HG03432 (cell line): ENCODE data around the gene LARGE1.

Experiments used
- ATAC-seq: cut with Tn5 transposase; IDR thresholded peaks from one replicate; pipeline ENCODE4 v1.9.1; 2021; ENCODE audit warnings: mild to moderate bottlenecking, moderate library complexity; ENCODE audit not compliant: unreplicated experiment

LARGE1 gene

GRCh38 chr22:33739516-33739915 lies 180.8 kb downstream of the LARGE1 start:
- ATAC-seq = no peak

GRCh38 chr22:33737662-33738061 lies 182.6 kb downstream of the LARGE1 start:
- ATAC-seq = no peak

- no peak for ATAC-seq
These were observed 184.3 kb downstream of the LARGE1 start for GRCh38 chr22:33735978-33736377.

- no peak for ATAC-seq
These were observed 191.4 kb downstream of the LARGE1 start for GRCh38 chr22:33728847-33729246.

- no peak for ATAC-seq
These were observed 194.0 kb downstream of the LARGE1 start for GRCh38 chr22:33726294-33726734.

- ATAC-seq = no peak
These were observed 196.4 kb downstream of the LARGE1 start for GRCh38 chr22:33723915-33724314.

- no peak for ATAC-seq
These were observed 197.5 kb downstream of the LARGE1 start for GRCh38 chr22:33722816-33723215.

- ATAC-seq = no peak
These were observed 200.0 kb downstream of the LARGE1 start for GRCh38 chr22:33720166-33720878.

- ATAC-seq = no peak
These were observed 202.4 kb downstream of the LARGE1 start for GRCh38 chr22:33717694-33718396.

- no peak for ATAC-seq
These were observed 204.9 kb downstream of the LARGE1 start for GRCh38 chr22:33715237-33715985.

GRCh38 chr22:33710326-33710725 lies 209.9 kb downstream of the LARGE1 start:
- no peak for ATAC-seq

- no peak for ATAC-seq
These were observed 212.7 kb downstream of the LARGE1 start for GRCh38 chr22:33707581-33707980.

GRCh38 chr22:33706100-33706499 lies 214.2 kb downstream of the LARGE1 start:
- ATAC-seq = no peak

- ATAC-seq = no peak
These were observed 221.1 kb downstream of the LARGE1 start for GRCh38 chr22:33699176-33699575.

- no peak for ATAC-seq
These were observed 222.6 kb downstream of the LARGE1 start for GRCh38 chr22:33697640-33698039.

- ATAC-seq = no peak
These were observed 229.1 kb downstream of the LARGE1 start for GRCh38 chr22:33691057-33691630.

GRCh38 chr22:33688903-33689302 lies 231.4 kb downstream of the LARGE1 start:
- ATAC-seq = no peak

- ATAC-seq = no peak
These were observed 232.8 kb downstream of the LARGE1 start for GRCh38 chr22:33687464-33687863.

GRCh38 chr22:33684087-33684486 lies 236.2 kb downstream of the LARGE1 start:
- no peak for ATAC-seq

GRCh38 chr22:33682927-33683326 lies 237.3 kb downstream of the LARGE1 start:
- no peak for ATAC-seq

- ATAC-seq = no peak
These were observed 239.6 kb downstream of the LARGE1 start for GRCh38 chr22:33680632-33681031.
